HL-60 (cell line): ENCODE measurements around the gene REXO1.

Experiments used
- CTCF ChIP-seq: IDR thresholded peaks from one replicate; pipeline ENCODE4 v1.5.1; 2011; ENCODE audit warnings: low read length, control low read depth, inconsistent platforms; ENCODE audit not compliant: insufficient read depth
- GABPA ChIP-seq: IDR thresholded peaks from 2 replicates; pipeline ENCODE4 v1.6.1; 2012; ENCODE audit warnings: low read depth
- POLR2AphosphoS5 ChIP-seq: IDR thresholded peaks from 2 replicates; pipeline ENCODE4 v1.6.1; 2012; ENCODE audit warnings: low read depth

GRCh38 chr19:1815605-1816529, 32.4 kb downstream of the REXO1 start:
- TF ChIP-seq POLR2AphosphoS5 (no peak), CTCF (no peak), GABPA (no peak)
